ENCODE data around the gene FOSB.

FOSB gene

DNA sequence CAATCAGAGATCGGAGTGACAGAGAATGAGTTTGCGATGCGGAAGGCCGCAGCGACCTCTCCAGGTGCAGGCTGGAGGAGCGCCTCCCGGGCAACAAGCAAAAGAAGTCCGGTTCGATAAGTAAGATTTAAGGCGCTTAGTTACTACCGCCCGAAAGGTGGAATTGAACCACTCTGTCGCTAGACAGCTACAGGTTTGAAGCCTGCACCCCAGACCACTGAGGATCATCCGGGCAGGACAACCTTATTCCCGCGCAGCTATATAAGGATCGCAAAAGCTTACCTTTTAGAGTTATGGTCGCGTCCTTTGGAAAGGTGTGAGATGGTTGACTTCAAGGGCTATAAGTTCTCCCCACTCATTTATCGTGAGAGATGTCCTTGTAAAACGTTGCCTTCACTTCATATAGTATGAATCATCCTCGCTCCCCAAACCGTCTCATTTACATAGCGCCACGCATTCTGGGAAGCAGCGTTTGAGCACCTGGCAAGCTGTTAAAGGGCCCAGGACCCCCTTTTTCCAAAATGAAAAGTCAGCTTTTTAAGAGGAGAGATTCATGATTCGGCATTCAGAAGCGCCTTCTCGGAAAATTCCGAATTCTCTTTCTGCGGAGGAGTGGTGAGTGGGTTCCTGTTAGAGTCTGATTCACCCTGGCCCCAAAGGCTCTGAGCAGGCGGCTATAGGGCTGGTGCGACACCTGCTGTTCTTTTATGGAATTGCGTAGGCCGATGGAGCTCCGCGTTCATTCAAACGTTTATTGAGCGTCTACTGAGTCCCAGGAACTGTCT, 10.8 kb downstream of the FOSB start:
- peak overlapping the region; percentile 39 for H3K4me3 ChIP-seq (ENCODE audit: low read depth, low read length)

- H3K4me3 ChIP-seq (ENCODE audit: low read depth, low read length), result no peak overlapping the region
Measured at GRCh38 chr19:45483033-45483432, 15.2 kb downstream of the FOSB start.

- H3K4me3 ChIP-seq (ENCODE audit: low read depth, low read length), result no peak overlapping the region
Measured at GRCh38 chr19:45484273-45484945, 16.6 kb downstream of the FOSB start.

GRCh38 chr19:45485305-45486077, 17.7 kb downstream of the FOSB start:
- H3K4me3 ChIP-seq (ENCODE audit: low read depth, low read length), result peak overlapping the region; percentile 41

DNA sequence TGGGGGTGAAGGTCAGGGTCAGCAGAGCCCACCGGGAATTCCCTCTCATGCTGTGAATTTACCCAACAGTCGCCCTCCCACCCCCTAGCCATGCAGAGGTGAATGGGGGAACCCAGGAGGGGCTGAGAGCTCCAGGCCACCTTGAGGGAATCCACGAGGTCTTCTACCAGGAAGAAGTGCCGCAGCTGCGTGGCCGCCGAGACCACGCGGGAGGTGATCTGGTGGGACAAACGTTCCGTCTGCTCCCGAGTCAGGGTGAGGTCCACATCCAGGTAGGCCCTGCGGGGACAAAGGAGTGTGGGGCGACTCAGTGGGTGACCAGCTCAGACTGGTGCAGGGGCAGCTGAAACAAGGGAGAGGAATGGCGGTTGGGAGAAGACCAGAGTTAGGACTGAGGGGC, 20.9 kb downstream of the FOSB start:
- no peak overlapping the region for H3K4me3 ChIP-seq (ENCODE audit: low read depth, low read length)

DNA sequence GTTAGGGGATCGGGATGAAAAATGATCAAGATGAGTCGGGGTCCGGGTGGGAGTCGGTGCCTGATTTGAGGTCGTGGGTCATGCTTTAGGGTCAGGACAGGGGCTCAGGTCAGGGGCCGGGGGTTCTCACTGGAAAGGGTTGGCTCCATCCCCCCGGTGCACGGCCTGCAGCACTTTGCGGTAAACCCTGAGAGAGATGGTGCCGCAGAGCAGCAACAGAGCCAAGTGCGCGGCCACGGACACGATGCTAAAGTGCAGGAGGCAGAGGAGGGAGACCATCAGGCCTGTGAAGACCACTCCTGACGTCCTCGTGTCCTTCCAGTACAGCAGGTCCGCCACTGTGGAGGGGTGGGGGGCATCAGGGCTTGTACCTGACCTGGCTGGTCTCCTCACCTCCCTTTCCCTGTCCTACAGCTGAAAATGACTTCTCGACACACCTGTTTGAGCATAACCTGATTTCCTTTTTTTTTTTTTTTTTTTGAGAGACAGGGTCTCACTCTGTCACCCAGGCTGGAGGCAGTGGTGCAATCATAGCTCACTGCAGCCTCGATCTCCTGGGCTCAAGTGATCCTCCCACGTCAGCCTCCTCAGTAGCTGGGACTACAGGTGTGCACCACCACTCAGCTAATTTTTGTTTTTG, 21.5 kb downstream of the FOSB start:
- no peak overlapping the region for H3K4me3 ChIP-seq (ENCODE audit: low read depth, low read length)

DNA sequence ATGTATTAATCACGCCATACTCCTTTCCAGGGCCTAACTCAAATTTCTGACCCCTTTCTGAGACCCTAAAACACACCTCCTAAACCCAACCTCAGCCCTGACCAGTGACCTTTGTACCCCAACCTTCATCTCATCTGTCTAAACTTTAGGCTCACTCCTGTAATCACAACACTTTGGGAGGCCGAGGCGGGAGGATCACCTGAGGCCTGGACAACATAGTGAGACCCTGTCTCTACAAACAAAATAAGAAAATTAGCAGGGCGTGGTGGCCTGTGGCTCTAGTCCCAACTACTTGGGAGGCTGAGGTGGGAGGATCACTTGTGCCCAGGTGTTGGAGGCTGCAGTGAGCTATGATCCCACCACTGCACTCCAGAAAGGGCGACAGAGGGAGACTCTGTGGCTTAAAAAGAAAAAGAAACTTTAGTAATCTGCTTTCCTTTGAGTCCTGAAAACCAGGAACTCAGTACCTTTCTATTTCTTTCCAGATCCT, 24.4 kb downstream of the FOSB start:
- peak overlapping the region; percentile 4 for H3K4me3 ChIP-seq (ENCODE audit: low read depth, low read length)

- peak overlapping the region; percentile 56 for H3K4me3 ChIP-seq (ENCODE audit: low read depth, low read length)
Measured at GRCh38 chr19:45492627-45493470, 25.1 kb downstream of the FOSB start.

GRCh38 chr19:45494261-45494916, 26.6 kb downstream of the FOSB start:
- H3K4me3 ChIP-seq (ENCODE audit: low read depth, low read length), result no peak overlapping the region

GRCh38 chr19:45495178-45495577, 27.4 kb downstream of the FOSB start:
- no peak overlapping the region for H3K4me3 ChIP-seq (ENCODE audit: low read depth, low read length)

DNA sequence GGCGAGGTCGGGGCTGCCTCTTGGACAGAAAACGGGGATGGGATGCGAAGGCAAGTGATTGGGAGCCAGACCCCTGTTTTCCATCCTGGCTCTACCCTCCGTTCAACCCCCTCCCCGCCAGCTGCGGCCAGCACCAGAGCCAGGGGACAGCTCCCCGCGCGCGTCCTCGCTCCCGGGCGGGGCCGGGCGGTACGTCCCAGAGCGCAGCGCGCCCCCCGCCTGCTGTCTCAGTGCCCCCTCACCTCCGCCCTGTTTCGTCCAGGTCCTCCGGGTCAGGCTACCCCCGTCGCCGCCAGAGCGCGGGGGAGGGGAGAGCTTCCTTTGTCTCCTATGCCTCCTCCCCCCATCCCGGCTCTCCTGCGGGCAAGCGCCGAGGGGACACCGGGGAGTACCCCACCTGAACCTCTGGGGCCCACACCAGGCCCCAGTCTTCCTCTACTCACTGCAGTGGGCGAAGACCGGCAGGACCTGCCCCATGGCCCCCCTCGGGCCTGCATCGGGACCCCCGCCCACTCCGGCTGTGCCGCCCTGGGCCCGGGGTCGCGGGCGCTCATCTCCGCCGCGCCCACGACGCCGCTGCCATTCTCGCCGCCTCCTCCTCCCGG, 28.7 kb downstream of the FOSB start:
- peak overlapping the region; percentile 61 for H3K4me3 ChIP-seq (ENCODE audit: low read depth, low read length)

- no peak overlapping the region for H3K4me3 ChIP-seq (ENCODE audit: low read depth, low read length)
Measured at GRCh38 chr19:45497791-45498190, 30.0 kb downstream of the FOSB start.

- H3K4me3 ChIP-seq (ENCODE audit: low read depth, low read length), result peak within 1 kb of the TSS; percentile 53
Measured at GRCh38 chr19:45498411-45499195, 30.8 kb downstream of the FOSB start, which contains the start of gene PPM1N. TSS of gene PPM1N (plus strand) at chr19:45498443. CDS start at chr19:45498473, 30 bp downstream.

GRCh38 chr19:45499196-45500180, 31.7 kb downstream of the FOSB start:
- H3K4me3 ChIP-seq (ENCODE audit: low read depth, low read length), result peak overlapping the region; percentile 35

- H3K4me3 ChIP-seq (ENCODE audit: low read depth, low read length), result no peak overlapping the region
Measured at GRCh38 chr19:45500918-45501729, 33.3 kb downstream of the FOSB start.

DNA sequence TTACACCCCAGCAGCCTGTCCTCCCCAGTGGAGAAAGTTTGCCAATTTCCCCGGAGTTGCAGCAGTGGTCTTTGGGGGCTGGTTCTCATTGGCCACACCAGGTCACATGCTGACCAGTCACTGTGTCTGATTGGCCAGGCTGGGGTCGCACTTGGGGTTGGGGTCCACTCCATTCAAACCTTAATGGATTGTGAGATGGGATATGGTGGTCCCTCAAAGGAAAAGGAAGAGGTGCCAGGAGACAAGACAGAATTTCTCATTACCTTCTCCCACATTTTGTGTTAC, 33.9 kb downstream of the FOSB start:
- H3K4me3 ChIP-seq (ENCODE audit: low read depth, low read length), result no peak overlapping the region

DNA sequence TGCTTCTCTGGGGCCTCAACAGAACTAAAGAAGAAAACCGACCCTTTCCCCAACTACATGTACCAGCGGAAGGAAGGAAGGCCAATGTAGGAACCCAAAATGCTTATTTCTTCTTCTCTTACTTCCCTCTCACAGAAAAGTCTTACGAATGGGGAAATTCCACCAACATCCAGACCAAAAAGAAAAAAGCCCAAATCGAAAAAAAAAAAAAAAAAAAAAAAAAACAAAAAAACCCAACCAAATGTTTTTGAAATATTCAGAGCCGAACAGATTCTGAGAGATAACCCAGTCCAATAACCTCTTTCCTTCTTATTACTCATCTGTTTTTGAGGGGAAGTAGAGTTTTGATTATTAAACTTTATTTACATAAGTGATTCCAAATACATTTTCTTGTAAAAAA, 34.3 kb downstream of the FOSB start:
- no peak overlapping the region for H3K4me3 ChIP-seq (ENCODE audit: low read depth, low read length)
